ENCODE data around the gene COL4A2. TPM values are rescaled to one million over a fixed set of nuclear protein-coding genes. Genes with fewer than 3 reads are reported as not detected.

The COL4A2 gene
- total RNA-seq, 1 donor from 2014 or later, result 120 TPM

DNA sequence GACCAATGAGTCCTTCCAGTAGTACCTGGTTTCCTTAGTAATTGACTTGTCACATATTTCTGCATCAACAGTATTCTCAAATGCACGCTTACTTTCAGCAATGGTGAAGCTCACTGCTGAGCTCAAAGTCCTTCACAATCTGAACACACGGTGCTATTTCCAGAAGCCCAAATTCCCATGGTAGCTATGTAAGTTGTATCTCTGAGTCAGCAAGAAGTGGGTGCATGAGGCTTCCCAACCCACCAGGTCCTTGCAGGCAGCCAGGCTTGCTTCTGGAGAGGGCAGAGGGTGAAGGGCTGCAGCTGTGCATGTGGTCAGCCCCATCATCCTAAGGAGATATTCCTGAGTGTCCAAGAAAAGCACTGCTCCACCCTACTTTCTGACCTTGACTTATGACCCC is 25.7 kb downstream of the COL4A2 start:
- TF ChIP-seq, protein P1, sequence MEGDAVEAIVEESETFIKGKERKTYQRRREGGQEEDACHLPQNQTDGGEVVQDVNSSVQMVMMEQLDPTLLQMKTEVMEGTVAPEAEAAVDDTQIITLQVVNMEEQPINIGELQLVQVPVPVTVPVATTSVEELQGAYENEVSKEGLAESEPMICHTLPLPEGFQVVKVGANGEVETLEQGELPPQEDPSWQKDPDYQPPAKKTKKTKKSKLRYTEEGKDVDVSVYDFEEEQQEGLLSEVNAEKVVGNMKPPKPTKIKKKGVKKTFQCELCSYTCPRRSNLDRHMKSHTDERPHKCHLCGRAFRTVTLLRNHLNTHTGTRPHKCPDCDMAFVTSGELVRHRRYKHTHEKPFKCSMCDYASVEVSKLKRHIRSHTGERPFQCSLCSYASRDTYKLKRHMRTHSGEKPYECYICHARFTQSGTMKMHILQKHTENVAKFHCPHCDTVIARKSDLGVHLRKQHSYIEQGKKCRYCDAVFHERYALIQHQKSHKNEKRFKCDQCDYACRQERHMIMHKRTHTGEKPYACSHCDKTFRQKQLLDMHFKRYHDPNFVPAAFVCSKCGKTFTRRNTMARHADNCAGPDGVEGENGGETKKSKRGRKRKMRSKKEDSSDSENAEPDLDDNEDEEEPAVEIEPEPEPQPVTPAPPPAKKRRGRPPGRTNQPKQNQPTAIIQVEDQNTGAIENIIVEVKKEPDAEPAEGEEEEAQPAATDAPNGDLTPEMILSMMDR (IDR thresholded peaks at IDR 0.05; ENCODE audit: unreplicated experiment), result no peak
- Mint-ChIP-seq H3K27ac (no peak overlapping the region), H3K36me3 (ENCODE audit: insufficient read depth) (peaks cover 2% of the 10 kb centered on the region), H3K27me3 (no peaks in the 10 kb centered on the region), H3K4me1 (ENCODE audit: low read depth) (peaks cover 13% of the 10 kb centered on the region), H3K9me3 (ENCODE audit: low read depth) (no peaks in the 10 kb centered on the region), H3K4me3 (ENCODE audit: low read depth) (no peak overlapping the region)
- no peak for DNase-seq (ENCODE audit: low spot score, unreplicated experiment)

DNA sequence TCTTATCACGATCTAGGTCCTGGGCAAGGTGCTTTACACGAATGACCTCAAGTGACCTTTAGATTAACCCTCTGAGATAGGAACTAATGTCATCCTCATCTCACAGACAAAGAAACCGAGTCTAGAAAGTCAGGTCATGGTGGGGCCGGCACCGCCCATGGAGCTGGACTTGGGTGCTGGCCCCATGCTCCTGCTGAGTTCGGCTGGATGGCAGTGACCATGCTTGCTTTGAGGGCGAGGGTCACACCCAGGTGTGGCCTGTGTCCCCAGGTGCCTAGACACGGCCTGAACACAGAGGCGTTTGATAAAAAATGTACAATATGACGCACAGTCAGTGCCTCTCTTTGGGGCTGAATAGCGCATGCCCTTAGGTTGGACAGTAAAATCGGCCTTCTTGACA is 26.8 kb downstream of the COL4A2 start:
- no peak for DNase-seq (ENCODE audit: low spot score, unreplicated experiment)
- peaks cover 2% of the 10 kb centered on the region for H3K36me3 Mint-ChIP-seq (ENCODE audit: insufficient read depth)
- no peak overlapping the region for H3K27ac Mint-ChIP-seq
- TF ChIP-seq, protein P1 (IDR thresholded peaks at IDR 0.05; ENCODE audit: unreplicated experiment), result no peak
- H3K4me3 Mint-ChIP-seq (ENCODE audit: low read depth), result no peak overlapping the region
- no peaks in the 10 kb centered on the region for H3K27me3 Mint-ChIP-seq
- H3K4me1 Mint-ChIP-seq (ENCODE audit: low read depth), result peaks cover 17% of the 10 kb centered on the region
- H3K9me3 Mint-ChIP-seq (ENCODE audit: low read depth), result no peaks in the 10 kb centered on the region

DNA sequence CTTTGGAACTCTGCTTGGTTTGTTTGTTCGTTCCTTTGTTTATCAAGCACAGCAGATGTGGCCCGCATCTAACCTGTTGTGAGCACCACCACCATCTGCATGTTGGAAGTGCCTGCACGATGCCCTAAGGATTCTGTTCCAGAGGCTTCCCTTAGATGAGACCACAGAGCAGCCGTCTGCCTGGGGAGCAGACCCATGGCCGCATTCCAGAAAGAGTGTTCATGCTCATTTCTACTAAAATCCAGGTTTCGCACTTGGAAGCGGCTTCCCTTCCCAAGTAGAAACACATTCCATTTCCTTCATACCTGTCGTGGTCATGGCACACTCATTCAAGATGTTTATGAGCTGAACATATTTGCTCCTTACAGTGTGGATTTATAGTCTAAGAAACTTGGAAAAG is 27.2 kb downstream of the COL4A2 start:
- H3K9me3 Mint-ChIP-seq (ENCODE audit: low read depth), result no peaks in the 10 kb centered on the region
- TF ChIP-seq, protein P1 (IDR thresholded peaks at IDR 0.05; ENCODE audit: unreplicated experiment), result no peak
- H3K27me3 Mint-ChIP-seq, result no peaks in the 10 kb centered on the region
- no peak overlapping the region for H3K4me3 Mint-ChIP-seq (ENCODE audit: low read depth)
- no peak overlapping the region for H3K27ac Mint-ChIP-seq
- peaks cover 2% of the 10 kb centered on the region for H3K36me3 Mint-ChIP-seq (ENCODE audit: insufficient read depth)
- no peak for DNase-seq (ENCODE audit: low spot score, unreplicated experiment)
- peaks cover 17% of the 10 kb centered on the region for H3K4me1 Mint-ChIP-seq (ENCODE audit: low read depth)

DNA sequence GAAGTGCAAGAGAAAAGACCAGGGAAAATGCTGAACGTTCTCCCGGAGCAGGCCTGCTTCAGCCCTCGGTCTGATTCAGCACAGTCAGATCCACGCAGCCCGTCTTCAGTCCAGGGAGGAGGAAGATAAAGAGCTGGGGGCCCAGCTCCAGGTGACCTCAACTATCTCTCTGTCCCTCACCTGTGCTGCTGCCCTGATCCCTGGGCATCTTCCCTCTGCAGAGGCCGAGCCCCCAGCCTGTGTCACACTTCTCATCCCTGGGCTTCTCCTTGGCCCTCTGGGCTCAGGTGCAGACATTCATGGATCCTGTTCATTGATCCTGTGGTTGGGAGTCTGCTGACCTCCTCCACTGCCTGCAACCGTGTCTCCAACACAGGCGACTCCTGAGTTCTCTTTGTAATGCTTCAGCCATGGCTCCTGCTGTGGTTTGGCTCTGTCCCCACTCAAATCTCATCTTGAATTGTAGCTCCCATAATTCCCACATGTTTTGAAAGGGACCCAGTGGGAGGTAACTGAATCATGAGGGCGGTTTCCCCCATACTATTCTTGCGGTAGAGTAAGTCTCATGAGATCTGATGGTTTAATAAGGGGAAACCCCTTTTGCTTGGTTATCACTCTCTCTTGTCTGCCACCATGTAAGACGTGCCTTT is 27.9 kb downstream of the COL4A2 start:
- TF ChIP-seq, protein P1 (IDR thresholded peaks at IDR 0.05; ENCODE audit: unreplicated experiment), result no peak
- Mint-ChIP-seq H3K4me3 (ENCODE audit: low read depth) (no peak overlapping the region), H3K27ac (no peak overlapping the region), H3K9me3 (ENCODE audit: low read depth) (no peaks in the 10 kb centered on the region), H3K27me3 (no peaks in the 10 kb centered on the region), H3K4me1 (ENCODE audit: low read depth) (peaks cover 17% of the 10 kb centered on the region), H3K36me3 (ENCODE audit: insufficient read depth) (no peaks in the 10 kb centered on the region)
- DNase-seq (ENCODE audit: low spot score, unreplicated experiment), result no peak

DNA sequence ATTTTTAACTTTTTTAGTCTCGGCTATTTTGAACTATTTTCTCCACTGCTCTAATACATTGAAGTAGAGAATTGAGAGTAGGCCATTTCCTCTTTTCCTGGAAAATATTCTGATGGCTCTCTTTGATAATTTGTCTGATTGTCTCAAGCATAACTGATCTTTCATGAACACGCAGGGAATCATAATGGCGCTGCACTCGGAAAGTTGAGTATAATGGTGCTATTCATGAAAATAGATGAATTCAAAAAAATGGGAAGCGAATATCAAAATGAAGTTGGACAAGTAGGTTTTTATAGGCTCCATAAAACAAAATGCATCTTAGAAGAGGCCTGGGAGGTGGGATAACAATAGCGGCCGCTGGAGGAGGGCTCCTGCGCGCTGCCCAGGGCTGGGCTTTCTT is 29.0 kb downstream of the COL4A2 start:
- peaks cover 12% of the 10 kb centered on the region for H3K4me1 Mint-ChIP-seq (ENCODE audit: low read depth)
- no peak overlapping the region for H3K4me3 Mint-ChIP-seq (ENCODE audit: low read depth)
- H3K27ac Mint-ChIP-seq, result no peak overlapping the region
- H3K9me3 Mint-ChIP-seq (ENCODE audit: low read depth), result no peaks in the 10 kb centered on the region
- TF ChIP-seq, protein P1 (IDR thresholded peaks at IDR 0.05; ENCODE audit: unreplicated experiment), result no peak
- H3K36me3 Mint-ChIP-seq (ENCODE audit: insufficient read depth), result no peaks in the 10 kb centered on the region
- H3K27me3 Mint-ChIP-seq, result no peaks in the 10 kb centered on the region
- DNase-seq (ENCODE audit: low spot score, unreplicated experiment), result no peak
